Measurements from ENCODE around the gene KLHL21. TPM values are rescaled to one million over a fixed set of nuclear protein-coding genes. Genes with fewer than 3 reads are reported as not detected.

Gene KLHL21
- polyA plus RNA-seq, 2 donors, result 20.5 to 22.3 TPM

GRCh38 chr1:6635910-6636760 lies 33.5 kb upstream of the KLHL21 start:
- no peak overlapping the region for H3K27ac ChIP-seq (ENCODE audit: low read depth in 2 of 2, low read length in 1 of 2)
- H3K36me3 ChIP-seq (ENCODE audit: control insufficient read depth in 2 of 2, insufficient read depth in 2 of 2, low read length in 1 of 2), result peaks cover 6 to 52% of the 10 kb centered on the region in 2 donors
- no peak overlapping the region for H3K4me3 ChIP-seq (ENCODE audit: low read depth in 1 of 2, low read length in 2 of 2)
- no peaks in the 10 kb centered on the region for H3K27me3 ChIP-seq (ENCODE audit: control insufficient read depth in 1 of 2, insufficient read depth in 2 of 2, low read length in 2 of 2)
- 77 to 79% methylated on average over 16 of the region's 16 CpGs for WGBS, 2 donors
- H3K4me1 ChIP-seq (ENCODE audit: control insufficient read depth in 2 of 2, insufficient read depth in 2 of 2, low read length in 1 of 2), result peaks cover 0 to 2% of the 10 kb centered on the region in 2 donors
- no peaks in the 10 kb centered on the region for H3K9me3 ChIP-seq (ENCODE audit: control insufficient read depth in 2 of 2, insufficient read depth in 1 of 2, low read depth in 1 of 2, low read length in 1 of 2)

DNA sequence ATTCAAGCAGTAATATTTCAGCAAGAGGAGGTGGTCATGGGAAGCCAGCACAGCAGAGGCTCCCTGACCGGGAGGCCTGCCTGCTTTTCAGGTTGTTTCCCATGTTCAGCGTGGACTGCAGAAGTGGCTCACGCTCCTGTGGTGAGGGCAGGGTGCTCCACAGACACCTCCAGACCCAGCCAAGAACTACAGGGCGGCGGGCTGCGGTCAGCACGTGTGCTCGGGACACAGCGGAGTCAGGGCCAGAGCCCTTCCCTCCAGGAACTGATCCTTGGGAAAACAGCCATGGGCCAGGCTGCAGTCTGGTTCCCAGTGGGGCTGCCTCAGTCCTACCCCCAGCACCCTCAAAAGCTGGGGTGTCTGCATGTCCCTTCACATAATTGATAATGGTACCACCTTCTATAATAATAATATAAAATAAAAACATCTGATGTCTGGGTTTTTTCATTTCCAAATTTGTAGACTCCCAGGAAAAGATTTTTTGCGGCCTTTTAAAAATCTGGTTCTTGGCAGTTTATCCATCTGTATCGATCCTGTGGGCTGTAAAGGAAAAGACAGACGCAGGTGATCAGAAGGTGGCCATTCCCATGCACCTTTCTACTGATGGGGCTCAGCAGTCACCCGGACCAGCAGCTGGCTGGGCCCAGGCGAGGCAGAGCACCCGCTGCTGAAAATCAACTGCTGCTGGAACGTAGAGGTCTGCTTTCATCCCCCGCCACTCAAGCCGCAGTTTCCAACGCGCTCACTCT lies 32.7 kb upstream of the KLHL21 start:
- H3K27ac ChIP-seq (ENCODE audit: low read depth in 2 of 2, low read length in 1 of 2), result no peak overlapping the region
- 86 to 89% methylated on average over 20 of the region's 20 CpGs for WGBS, 2 donors
- peaks cover 0 to 2% of the 10 kb centered on the region in 2 donors for H3K4me1 ChIP-seq (ENCODE audit: control insufficient read depth in 2 of 2, insufficient read depth in 2 of 2, low read length in 1 of 2)
- H3K36me3 ChIP-seq (ENCODE audit: control insufficient read depth in 2 of 2, insufficient read depth in 2 of 2, low read length in 1 of 2), result peaks cover 6 to 52% of the 10 kb centered on the region in 2 donors
- H3K4me3 ChIP-seq (ENCODE audit: low read depth in 1 of 2, low read length in 2 of 2), result no peak overlapping the region
- H3K27me3 ChIP-seq (ENCODE audit: control insufficient read depth in 1 of 2, insufficient read depth in 2 of 2, low read length in 2 of 2), result no peaks in the 10 kb centered on the region
- H3K9me3 ChIP-seq (ENCODE audit: control insufficient read depth in 2 of 2, insufficient read depth in 1 of 2, low read depth in 1 of 2, low read length in 1 of 2), result no peaks in the 10 kb centered on the region

- H3K4me3 ChIP-seq (ENCODE audit: low read depth in 1 of 2, low read length in 2 of 2), result no peak overlapping the region
- H3K4me1 ChIP-seq (ENCODE audit: control insufficient read depth in 2 of 2, insufficient read depth in 2 of 2, low read length in 1 of 2), result peaks cover 0 to 2% of the 10 kb centered on the region in 2 donors
- no peaks in the 10 kb centered on the region for H3K27me3 ChIP-seq (ENCODE audit: control insufficient read depth in 1 of 2, insufficient read depth in 2 of 2, low read length in 2 of 2)
- no peak overlapping the region for H3K27ac ChIP-seq (ENCODE audit: low read depth in 2 of 2, low read length in 1 of 2)
- H3K36me3 ChIP-seq (ENCODE audit: control insufficient read depth in 2 of 2, insufficient read depth in 2 of 2, low read length in 1 of 2), result peaks cover 3 to 55% of the 10 kb centered on the region in 2 donors
- 61% methylated on average over 29 of the region's 29 CpGs for WGBS, 2 donors
- no peaks in the 10 kb centered on the region for H3K9me3 ChIP-seq (ENCODE audit: control insufficient read depth in 2 of 2, insufficient read depth in 1 of 2, low read depth in 1 of 2, low read length in 1 of 2)
Observed at GRCh38 chr1:6634371-6635052, 31.8 kb upstream of the KLHL21 start.

DNA sequence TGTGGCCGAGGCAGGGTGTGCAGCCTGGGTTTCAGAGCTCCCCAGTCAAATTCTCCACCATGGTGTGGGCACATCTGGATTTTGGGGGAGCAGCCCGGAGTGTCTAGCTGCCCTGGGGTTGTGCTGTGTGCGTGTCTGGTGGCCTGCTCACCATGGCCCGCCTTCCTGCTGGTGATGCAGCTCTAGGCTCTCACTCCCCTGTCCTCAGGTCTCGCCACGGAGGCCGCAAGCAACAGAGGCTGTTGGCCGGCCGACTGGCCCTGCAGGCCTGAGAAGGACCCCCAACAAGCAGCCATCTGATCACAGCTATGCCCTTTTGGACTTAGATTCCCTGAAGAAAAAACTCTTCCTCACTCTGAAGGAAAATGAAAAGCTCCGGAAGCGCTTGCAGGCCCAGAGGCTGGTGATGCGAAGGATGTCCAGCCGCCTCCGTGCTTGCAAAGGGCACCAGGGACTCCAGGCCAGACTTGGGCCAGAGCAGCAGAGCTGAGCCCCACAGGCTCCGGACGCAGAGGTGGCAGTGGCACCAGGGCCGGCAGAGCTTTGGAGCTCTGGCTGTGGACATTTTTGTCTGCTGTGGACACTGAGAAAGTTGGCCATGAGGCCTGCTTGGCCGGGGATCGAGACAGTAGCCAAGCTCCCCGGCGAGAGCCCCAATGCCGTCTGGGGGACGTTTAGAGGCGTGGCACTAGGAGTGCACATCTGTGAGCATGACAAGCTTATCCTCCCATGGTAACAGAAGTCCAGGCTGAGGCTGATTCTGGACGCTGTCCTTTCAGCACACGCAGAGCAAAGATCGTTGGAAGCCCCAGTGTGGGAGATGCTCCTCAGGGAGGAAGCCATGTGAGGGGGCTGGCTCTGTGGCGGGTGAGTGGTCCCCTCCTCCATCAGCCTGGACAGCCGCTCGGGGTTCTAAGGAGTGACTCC lies 30.2 kb upstream of the KLHL21 start:
- Histone ChIP-seq H3K36me3 (ENCODE audit: control insufficient read depth in 2 of 2, insufficient read depth in 2 of 2, low read length in 1 of 2) (peaks cover 3 to 59% of the 10 kb centered on the region in 2 donors), H3K27ac (ENCODE audit: low read depth in 2 of 2, low read length in 1 of 2) (no peak overlapping the region), H3K9me3 (ENCODE audit: control insufficient read depth in 2 of 2, insufficient read depth in 1 of 2, low read depth in 1 of 2, low read length in 1 of 2) (no peaks in the 10 kb centered on the region), H3K27me3 (ENCODE audit: control insufficient read depth in 1 of 2, insufficient read depth in 2 of 2, low read length in 2 of 2) (no peaks in the 10 kb centered on the region), H3K4me3 (ENCODE audit: low read depth in 1 of 2, low read length in 2 of 2) (no peak overlapping the region), H3K4me1 (ENCODE audit: control insufficient read depth in 2 of 2, insufficient read depth in 2 of 2, low read length in 1 of 2) (peaks cover 0 to 2% of the 10 kb centered on the region in 2 donors)
- 89% methylated on average over 30 of the region's 30 CpGs for WGBS, 2 donors

DNA sequence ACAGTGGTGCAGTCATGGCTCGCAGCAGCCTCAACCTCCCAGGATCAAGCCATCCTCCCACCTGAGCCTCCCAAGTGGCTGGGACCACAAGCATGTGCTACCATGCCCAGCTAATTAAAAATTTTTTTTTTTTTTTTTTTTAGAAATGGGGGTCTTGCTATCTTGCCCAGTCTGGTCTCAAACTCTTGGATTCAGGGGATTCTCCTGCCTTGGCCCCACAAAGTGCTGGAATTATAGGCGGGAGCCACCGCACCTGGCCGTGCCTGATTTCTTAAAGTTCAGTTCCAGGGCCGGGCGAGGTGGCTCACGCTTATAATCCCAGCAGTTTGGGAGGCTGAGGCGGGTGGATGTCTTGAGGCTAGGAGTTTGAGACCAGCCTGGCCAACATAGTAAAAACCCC lies 28.4 kb upstream of the KLHL21 start:
- no peaks in the 10 kb centered on the region for H3K27me3 ChIP-seq (ENCODE audit: control insufficient read depth in 1 of 2, insufficient read depth in 2 of 2, low read length in 2 of 2)
- H3K4me1 ChIP-seq (ENCODE audit: control insufficient read depth in 2 of 2, insufficient read depth in 2 of 2, low read length in 1 of 2), result peaks cover 0 to 2% of the 10 kb centered on the region in 2 donors
- H3K36me3 ChIP-seq (ENCODE audit: control insufficient read depth in 2 of 2, insufficient read depth in 2 of 2, low read length in 1 of 2), result peaks cover 3 to 53% of the 10 kb centered on the region in 2 donors
- no peaks in the 10 kb centered on the region for H3K9me3 ChIP-seq (ENCODE audit: control insufficient read depth in 2 of 2, insufficient read depth in 1 of 2, low read depth in 1 of 2, low read length in 1 of 2)
- H3K4me3 ChIP-seq (ENCODE audit: low read depth in 1 of 2, low read length in 2 of 2), result no peak overlapping the region
- WGBS, 2 donors, result 93 to 96% methylated on average over 8 of the region's 8 CpGs
- no peak overlapping the region for H3K27ac ChIP-seq (ENCODE audit: low read depth in 2 of 2, low read length in 1 of 2)

DNA sequence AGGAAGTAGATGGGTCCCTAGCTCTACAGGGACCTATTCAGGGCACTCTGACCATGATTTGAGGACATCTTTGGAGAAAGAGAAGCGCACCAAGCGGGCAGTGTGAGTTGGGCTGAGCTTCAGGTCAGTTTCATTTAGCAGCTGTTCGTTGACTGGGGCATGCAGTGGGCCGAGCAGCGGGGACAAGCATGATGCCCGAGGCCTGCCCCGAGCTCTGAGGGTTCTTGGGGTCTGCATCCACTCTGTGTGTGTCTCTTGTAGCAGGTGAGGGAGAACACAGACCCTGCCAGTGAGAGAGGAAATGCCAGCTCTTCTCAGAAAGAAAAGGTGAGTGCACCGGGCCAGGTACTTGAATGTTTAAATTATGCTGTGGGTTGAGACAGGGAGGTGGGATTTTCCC lies 27.4 kb upstream of the KLHL21 start:
- 91 to 96% methylated on average over 8 of the region's 8 CpGs for WGBS, 2 donors
- H3K9me3 ChIP-seq (ENCODE audit: control insufficient read depth in 2 of 2, insufficient read depth in 1 of 2, low read depth in 1 of 2, low read length in 1 of 2), result no peaks in the 10 kb centered on the region
- no peak overlapping the region for H3K27ac ChIP-seq (ENCODE audit: low read depth in 2 of 2, low read length in 1 of 2)
- H3K4me1 ChIP-seq (ENCODE audit: control insufficient read depth in 2 of 2, insufficient read depth in 2 of 2, low read length in 1 of 2), result peaks cover 0 to 2% of the 10 kb centered on the region in 2 donors
- no peak overlapping the region for H3K4me3 ChIP-seq (ENCODE audit: low read depth in 1 of 2, low read length in 2 of 2)
- peaks cover 3 to 44% of the 10 kb centered on the region in 2 donors for H3K36me3 ChIP-seq (ENCODE audit: control insufficient read depth in 2 of 2, insufficient read depth in 2 of 2, low read length in 1 of 2)
- H3K27me3 ChIP-seq (ENCODE audit: control insufficient read depth in 1 of 2, insufficient read depth in 2 of 2, low read length in 2 of 2), result no peaks in the 10 kb centered on the region

DNA sequence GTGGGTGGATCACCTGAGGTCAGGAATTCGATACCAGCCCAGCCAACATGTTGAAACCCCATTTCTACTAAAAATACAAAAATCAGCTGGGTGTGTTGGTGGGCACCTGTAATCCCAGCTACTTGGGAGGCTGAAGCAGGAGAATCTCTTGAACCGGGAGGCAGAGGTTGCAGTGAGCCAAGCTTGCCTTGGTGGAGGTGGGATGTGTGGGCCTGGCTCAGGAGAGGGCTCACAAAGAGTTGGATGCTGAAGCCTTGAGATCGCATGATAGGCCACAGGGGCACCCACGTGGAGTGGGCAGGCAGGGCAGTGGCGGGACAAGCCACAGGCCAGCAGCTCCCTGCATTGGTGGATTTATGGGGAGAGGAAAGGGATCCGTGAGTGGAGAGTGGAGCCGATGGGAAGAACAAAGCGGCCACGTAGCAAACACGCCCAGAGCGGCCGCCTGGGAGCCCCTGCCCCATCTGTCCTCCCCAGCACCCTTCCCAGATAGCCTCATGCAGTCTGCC lies 26.4 kb upstream of the KLHL21 start:
- Histone ChIP-seq H3K36me3 (ENCODE audit: control insufficient read depth in 2 of 2, insufficient read depth in 2 of 2, low read length in 1 of 2) (peaks cover 3 to 37% of the 10 kb centered on the region in 2 donors), H3K27ac (ENCODE audit: low read depth in 2 of 2, low read length in 1 of 2) (no peak overlapping the region), H3K27me3 (ENCODE audit: control insufficient read depth in 1 of 2, insufficient read depth in 2 of 2, low read length in 2 of 2) (no peaks in the 10 kb centered on the region), H3K9me3 (ENCODE audit: control insufficient read depth in 2 of 2, insufficient read depth in 1 of 2, low read depth in 1 of 2, low read length in 1 of 2) (no peaks in the 10 kb centered on the region), H3K4me1 (ENCODE audit: control insufficient read depth in 2 of 2, insufficient read depth in 2 of 2, low read length in 1 of 2) (peaks cover 0 to 2% of the 10 kb centered on the region in 2 donors), H3K4me3 (ENCODE audit: low read depth in 1 of 2, low read length in 2 of 2) (no peak overlapping the region)
- WGBS, 2 donors, result 85 to 90% methylated on average over 5 to 12 of the region's 12 CpGs

GRCh38 chr1:6627841-6628545 lies 25.3 kb upstream of the KLHL21 start:
- peaks cover 3 to 29% of the 10 kb centered on the region in 2 donors for H3K36me3 ChIP-seq (ENCODE audit: control insufficient read depth in 2 of 2, insufficient read depth in 2 of 2, low read length in 1 of 2)
- 90 to 94% methylated on average over 21 of the region's 21 CpGs for WGBS, 2 donors

More at GRCh38 chr1:6627841-6628545, 25.3 kb upstream of the KLHL21 start:
- Histone ChIP-seq H3K9me3 (ENCODE audit: control insufficient read depth in 2 of 2, insufficient read depth in 1 of 2, low read depth in 1 of 2, low read length in 1 of 2) (no peaks in the 10 kb centered on the region), H3K4me1 (ENCODE audit: control insufficient read depth in 2 of 2, insufficient read depth in 2 of 2, low read length in 1 of 2) (peaks cover 0 to 2% of the 10 kb centered on the region in 2 donors), H3K27me3 (ENCODE audit: control insufficient read depth in 1 of 2, insufficient read depth in 2 of 2, low read length in 2 of 2) (no peaks in the 10 kb centered on the region), H3K27ac (ENCODE audit: low read depth in 2 of 2, low read length in 1 of 2) (no peak overlapping the region), H3K4me3 (ENCODE audit: low read depth in 1 of 2, low read length in 2 of 2) (no peak overlapping the region)
